K562 treated with DMSO at 1 percent for 4 hours (cell line): ENCODE measurements around the gene PHF10. TPM values are rescaled to one million over a fixed set of nuclear protein-coding genes. Genes with fewer than 3 reads are reported as not detected.

Experiments
- total RNA-seq: library from RNA; unstranded; fragments of 300-600 nt; gene quantifications from 2 replicates; pipeline ENCODE4 v1.2.3, GENCODE V29; 2022; ENCODE audit not compliant: insufficient read depth

Gene PHF10
- 40.0 and 56.8 TPM in 2 replicates for total RNA-seq

GRCh38 chr6:169724494-169725124 lies at the start of gene PHF10:
TSS of gene PHF10 (minus strand) at chr6:169724500. CDS start at chr6:169723931, 569 bp downstream.

GRCh38 chr6:169751242-169752073 lies 27.2 kb upstream of the PHF10 start, which contains the start of the genes DYNLT2 and ERMARD:
TSS of gene DYNLT2 (minus strand) at chr6:169751572. CDS start at chr6:169751458, 114 bp downstream.
TSS of gene ERMARD (plus strand) at chr6:169751622. CDS start at chr6:169751658, 36 bp downstream.

DNA sequence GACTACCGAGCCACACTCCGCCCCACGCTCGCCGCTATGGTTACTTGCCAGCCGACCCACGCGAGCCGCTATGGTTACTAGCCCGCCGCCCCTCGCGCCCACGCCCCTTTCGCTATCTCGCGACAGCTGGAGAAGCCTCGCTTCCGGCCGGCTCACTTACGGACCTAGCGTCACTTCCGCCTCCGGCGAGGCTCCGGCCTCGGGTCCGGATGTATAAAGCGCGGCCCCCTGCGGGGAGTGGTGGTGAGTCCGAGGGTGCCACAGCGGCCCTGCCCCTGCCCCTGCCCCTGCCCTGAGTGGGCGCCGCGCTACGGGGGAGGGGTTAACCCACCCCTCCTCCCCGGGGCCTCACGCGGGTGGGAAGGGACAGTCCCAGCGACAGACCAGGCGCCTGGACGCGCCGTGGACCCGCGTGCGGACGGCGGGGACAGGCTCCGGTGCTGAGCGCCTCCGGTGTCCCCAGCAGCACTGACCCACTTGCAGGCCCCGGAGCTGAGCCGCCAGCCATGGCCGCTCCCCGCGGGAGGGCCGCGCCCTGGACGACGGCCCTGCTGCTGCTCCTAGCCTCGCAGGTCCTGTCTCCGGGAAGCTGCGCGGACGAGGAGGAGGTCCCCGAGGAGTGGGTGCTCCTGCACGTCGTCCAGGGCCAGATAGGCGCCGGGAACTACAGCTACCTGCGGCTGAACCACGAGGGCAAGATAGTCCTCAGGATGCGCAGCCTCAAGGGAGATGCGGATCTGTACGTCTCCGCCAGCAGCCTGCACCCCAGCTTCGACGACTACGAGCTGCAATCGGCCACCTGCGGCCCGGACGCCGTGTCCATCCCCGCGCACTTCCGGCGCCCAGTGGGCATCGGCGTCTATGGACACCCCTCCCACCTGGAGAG lies 22.1 kb downstream of the PHF10 start, which contains the start of the genes C6orf120 and WDR27:
C6orf120 (plus strand) TSS at position 173 of the 886 bp plus-strand sequence; CDS start at position 507, 334 bp downstream.
WDR27 (minus strand) TSS at position 76 of the 886 bp plus-strand sequence. CDS start 13,024 bp downstream, outside the sequence.

Other genes starting within 250 kb of the PHF10 start
- gene WDR27, start 22.5 kb downstream of the PHF10 start, total RNA-seq: 17.7 and 25.3 TPM in 2 replicates
- gene C6orf120, start 22.4 kb downstream of the PHF10 start, total RNA-seq: 25.3 and 29.7 TPM in 2 replicates
- gene DYNLT2, start 27.1 kb upstream of the PHF10 start, total RNA-seq: 3.5 and 3.7 TPM in 2 replicates
- gene ERMARD, start 27.1 kb upstream of the PHF10 start, total RNA-seq: 10.0 and 12.8 TPM in 2 replicates